Left lung (tissue), 10 donors: ENCODE data around the gene SMYD4. TPM values are rescaled to one million over a fixed set of nuclear protein-coding genes. Genes with fewer than 3 reads are reported as not detected.
A peak's percentile ranks its signal among the peaks of the same experiment; 100 is the strongest.
"Not testable (repeated sequence)": the region's sequence is repeated elsewhere in the genome, so short reads cannot be mapped to it uniquely, and the experiment has no call there.

Source experiments
- ATAC-seq: fragments of 200-7000 bp; cut with Tn5 transposase; one replicate; pipeline ENCODE4 v1.9.1; 2020; ENCODE audit warnings: moderate library complexity
- DNase-seq, 4 donors: peaks; one replicate each; pipeline ENCODE4 v3.0.0-alpha.2; 2013 to 2020
- H3K27ac ChIP-seq, 2 donors: fragments of 200-600 bp; sonication (generic) in 1 of 2; one replicate each; pipeline versions ENCODE4 v1.5.0 to v1.8.0; 2020 to 2021
- H3K27me3 ChIP-seq, 2 donors: fragments of 200-600 bp; sonication (generic) in 1 of 2; one replicate each; pipeline versions ENCODE4 v1.5.0 to v1.8.0; 2020 to 2021
- H3K36me3 ChIP-seq, 2 donors: fragments of 200-600 bp; sonication (generic) in 1 of 2; one replicate each; pipeline versions ENCODE4 v1.5.0 to v1.8.0; 2020 to 2021
- H3K4me1 ChIP-seq, 2 donors: fragments of 200-600 bp; one replicate each; pipeline ENCODE4 v1.8.0; 2021
- H3K4me3 ChIP-seq, 2 donors: fragments of 200-600 bp; sonication (generic) in 1 of 2; one replicate each; pipeline versions ENCODE4 v1.5.0 to v1.8.0; 2020 to 2021; ENCODE audit warnings: mild to moderate bottlenecking in 1 of 2
- H3K9me3 ChIP-seq, 2 donors: fragments of 200-600 bp; sonication (generic) in 1 of 2; one replicate each; pipeline versions ENCODE4 v1.5.0 to v1.8.0; 2020 to 2021
- intact Hi-C, 2 donors: fragments of 100-400 bp; cut with DNase I; formaldehyde crosslinking; loops; one replicate each; pipeline versions ENCODE4 v1.11.2 to v1.14.2; 2022
- polyA plus RNA-seq, 6 donors: library from polyadenylated mRNA; unstranded; fragments of 120-200 nt; gene quantifications; one replicate each; pipeline ENCODE4 v1.2.1, GENCODE V29; 2013; ENCODE audit not compliant: insufficient read length in 6 of 6
- total RNA-seq, 2 donors: library from RNA; stranded (reverse); fragmentation: NEBNext Ultra II Directional; extraction: Animal tissue kit (Norgen Biotek cat#: 25700); gene quantifications; one replicate each; pipeline ENCODE4 v1.2.1, GENCODE V29; 2021
- TF ChIP-seq, protein P1 (sequence below), 2 donors: fragments of 200-600 bp; sonication (generic) in 1 of 2; IDR thresholded peaks; one replicate each; pipeline versions ENCODE4 v1.5.0 to v1.8.0; 2021; ENCODE audit warnings: antibody characterized with exemption in 2 of 2
- donor health status: DM: no; HTN: yes; CAD: no.
- donor health status: DM: no; HTN: no; CAD: no.

The SMYD4 gene
- total and polyA plus RNA-seq, 8 donors: 13.3 to 24.7 (median 21.2) TPM

DNA sequence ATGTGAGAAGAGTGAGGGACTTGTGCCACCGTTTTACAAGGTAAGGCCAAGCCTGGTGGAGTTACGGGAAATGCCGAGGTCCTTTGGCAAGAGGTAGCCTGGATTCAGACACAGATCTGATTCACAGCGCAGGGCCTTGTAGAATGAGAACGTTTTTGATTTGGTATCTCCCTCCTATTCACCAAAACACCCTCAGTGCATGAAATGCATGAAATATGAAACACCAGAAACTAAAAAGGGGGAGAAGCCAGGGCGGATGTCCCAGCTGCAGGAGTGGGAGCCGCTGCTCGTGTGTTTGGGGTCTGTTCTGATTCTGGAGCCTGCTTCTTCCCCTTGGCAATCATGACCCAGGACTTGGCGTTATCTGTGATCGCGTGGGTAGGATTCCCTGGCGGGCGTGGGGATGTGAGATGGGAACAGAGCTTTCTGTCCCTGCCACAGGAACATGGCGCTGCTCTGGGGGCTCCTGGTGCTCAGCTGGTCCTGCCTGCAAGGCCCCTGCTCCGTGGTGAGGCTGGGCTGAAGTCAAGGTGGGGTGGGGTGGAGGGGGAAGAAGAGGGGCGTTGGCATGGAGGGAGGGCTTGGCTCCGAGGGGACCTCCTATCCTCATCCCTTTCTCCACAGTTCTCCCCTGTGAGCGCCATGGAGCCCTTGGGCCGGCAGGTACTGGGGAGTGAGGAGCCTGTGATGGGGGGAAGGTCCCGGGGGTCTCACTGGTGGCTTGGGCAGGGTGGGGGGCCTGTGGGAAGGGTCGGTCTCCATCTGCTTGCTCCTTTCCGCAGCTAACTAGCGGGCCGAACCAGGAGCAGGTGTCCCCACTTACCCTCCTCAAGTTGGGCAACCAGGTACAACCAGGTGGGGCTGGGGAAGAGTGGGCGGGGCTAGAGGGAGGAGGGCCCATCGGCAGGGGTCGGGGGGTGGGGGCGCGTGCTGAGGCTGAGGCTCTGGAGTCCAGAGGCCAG, 84.9 kb downstream of the SMYD4 start:
- ATAC-seq (no peak), DNase-seq (no peak)
- Histone ChIP-seq H3K27me3 (no peaks in the 10 kb centered on the region), H3K4me3 (no peak overlapping the region), H3K9me3 (no peaks in the 10 kb centered on the region), H3K4me1 (peaks cover 0 to 7% of the 10 kb centered on the region in 2 donors), H3K27ac (no peak overlapping the region), H3K36me3 (no peaks in the 10 kb centered on the region)
- intact Hi-C loops: no loop called here
- TF ChIP-seq, protein P1, sequence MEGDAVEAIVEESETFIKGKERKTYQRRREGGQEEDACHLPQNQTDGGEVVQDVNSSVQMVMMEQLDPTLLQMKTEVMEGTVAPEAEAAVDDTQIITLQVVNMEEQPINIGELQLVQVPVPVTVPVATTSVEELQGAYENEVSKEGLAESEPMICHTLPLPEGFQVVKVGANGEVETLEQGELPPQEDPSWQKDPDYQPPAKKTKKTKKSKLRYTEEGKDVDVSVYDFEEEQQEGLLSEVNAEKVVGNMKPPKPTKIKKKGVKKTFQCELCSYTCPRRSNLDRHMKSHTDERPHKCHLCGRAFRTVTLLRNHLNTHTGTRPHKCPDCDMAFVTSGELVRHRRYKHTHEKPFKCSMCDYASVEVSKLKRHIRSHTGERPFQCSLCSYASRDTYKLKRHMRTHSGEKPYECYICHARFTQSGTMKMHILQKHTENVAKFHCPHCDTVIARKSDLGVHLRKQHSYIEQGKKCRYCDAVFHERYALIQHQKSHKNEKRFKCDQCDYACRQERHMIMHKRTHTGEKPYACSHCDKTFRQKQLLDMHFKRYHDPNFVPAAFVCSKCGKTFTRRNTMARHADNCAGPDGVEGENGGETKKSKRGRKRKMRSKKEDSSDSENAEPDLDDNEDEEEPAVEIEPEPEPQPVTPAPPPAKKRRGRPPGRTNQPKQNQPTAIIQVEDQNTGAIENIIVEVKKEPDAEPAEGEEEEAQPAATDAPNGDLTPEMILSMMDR (IDR thresholded peaks at IDR 0.05): no peak

DNA sequence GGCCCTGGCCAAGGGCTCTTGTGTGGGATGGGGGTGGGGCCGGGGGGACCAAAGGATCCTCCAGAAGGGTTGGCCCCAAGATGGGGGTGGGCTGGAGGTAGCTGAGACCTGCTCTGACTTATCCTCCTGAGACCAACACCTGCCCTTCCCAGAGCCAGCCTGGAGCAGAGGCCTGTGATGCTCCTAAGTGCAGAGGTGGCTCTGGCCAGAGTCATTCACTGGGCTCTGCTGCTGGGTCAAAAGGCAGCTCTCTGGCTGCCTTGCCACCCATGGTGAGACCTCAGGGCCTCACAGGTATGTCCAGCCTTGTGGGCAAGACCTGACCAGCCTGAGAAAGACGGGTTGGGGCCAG, 86.6 kb downstream of the SMYD4 start:
- no peaks in the 10 kb centered on the region for H3K27me3 ChIP-seq
- DNase-seq (no peak), ATAC-seq (no peak)
- no peaks in the 10 kb centered on the region for H3K9me3 ChIP-seq
- H3K27ac ChIP-seq: no peak overlapping the region
- H3K4me1 ChIP-seq: peaks cover 0 to 7% of the 10 kb centered on the region in 2 donors
- H3K36me3 ChIP-seq: peaks cover 0 to 4% of the 10 kb centered on the region in 2 donors
- TF ChIP-seq, protein P1 (IDR thresholded peaks at IDR 0.05): no peak
- intact Hi-C loops: no loop called here
- no peak overlapping the region for H3K4me3 ChIP-seq

DNA sequence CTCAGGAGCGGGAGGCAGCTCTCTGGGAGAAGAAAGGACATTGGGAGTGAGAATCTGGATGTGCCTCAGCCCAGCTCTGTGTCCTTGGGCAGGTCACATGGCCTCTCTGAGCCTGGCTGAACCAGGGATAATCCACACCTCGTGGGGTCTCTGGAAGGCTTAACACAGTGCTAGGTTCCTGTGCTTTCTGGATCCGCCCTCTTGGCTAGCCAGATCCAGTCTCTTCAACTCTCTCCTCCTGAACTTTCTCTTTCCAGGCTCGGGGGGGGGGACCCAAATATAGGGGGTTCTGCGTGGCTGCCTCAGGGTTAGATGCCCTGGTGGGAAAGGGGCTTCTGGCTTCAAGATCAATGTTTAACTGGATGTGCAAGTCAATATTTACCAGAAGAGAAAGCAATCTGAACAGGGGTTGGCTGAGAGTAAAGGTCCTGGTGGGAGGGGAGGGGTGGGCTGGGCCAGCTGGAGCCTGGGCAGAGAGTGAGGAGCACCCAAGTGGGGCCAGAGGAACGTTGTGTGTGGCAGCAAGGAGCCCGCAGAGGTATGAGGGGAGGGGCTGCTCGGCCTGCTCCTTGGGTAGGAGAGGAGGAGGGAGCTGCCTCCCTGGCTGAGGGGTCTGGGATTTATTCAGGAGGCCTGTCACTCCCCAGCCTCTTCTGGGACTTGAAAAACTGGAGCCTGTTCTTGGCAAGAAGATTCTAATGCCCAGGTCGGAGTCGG, 87.2 kb downstream of the SMYD4 start, which contains the start of gene SERPINF2:
Gene SERPINF2 (plus strand): TSS at position 501 of the 717 bp plus-strand sequence. CDS start 2,125 bp downstream, outside the sequence.
- Histone ChIP-seq H3K36me3 (peaks cover 0 to 10% of the 10 kb centered on the region in 2 donors), H3K27ac (no peak within 1 kb of the TSS), H3K4me1 (peaks cover 0 to 10% of the 10 kb centered on the region in 2 donors), H3K27me3 (no peaks in the 10 kb centered on the region), H3K9me3 (no peaks in the 10 kb centered on the region), H3K4me3 (no peak within 1 kb of the TSS)
- intact Hi-C loops: no loop called here
- ATAC-seq (peak; percentile 15), DNase-seq (peak in 1 of 4 donors; percentile 56)
- TF ChIP-seq, protein P1 (IDR thresholded peaks at IDR 0.05): no peak

DNA sequence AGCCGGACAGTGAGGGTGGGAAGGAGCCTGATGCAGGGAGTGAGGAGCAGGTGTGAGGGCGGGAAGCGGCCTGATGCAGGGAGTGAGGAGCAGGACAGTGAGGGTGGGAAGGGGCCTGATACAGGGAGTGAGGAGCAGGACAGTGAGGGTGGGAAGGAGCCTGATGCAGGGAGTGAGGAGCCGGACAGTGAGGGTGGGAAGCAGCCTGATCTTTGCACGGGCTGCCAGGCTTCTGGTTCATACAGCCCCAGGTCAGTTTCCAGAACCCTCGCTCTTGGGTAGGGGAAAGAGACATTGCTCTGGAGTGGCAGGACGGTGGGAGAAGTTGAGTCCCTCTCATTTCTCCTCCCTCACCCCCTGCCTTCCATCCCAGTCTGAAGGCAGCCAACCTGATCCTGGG, 87.8 kb downstream of the SMYD4 start:
- H3K27me3 ChIP-seq, H3K27ac ChIP-seq, ATAC-seq, DNase-seq, H3K9me3 ChIP-seq, H3K4me3 ChIP-seq, intact Hi-C loops: not testable (repeated sequence)
- peaks cover 0 to 16% of the 10 kb centered on the region in 2 donors for H3K36me3 ChIP-seq
- H3K4me1 ChIP-seq: peaks cover under 1 to 11% of the 10 kb centered on the region in 2 donors

DNA sequence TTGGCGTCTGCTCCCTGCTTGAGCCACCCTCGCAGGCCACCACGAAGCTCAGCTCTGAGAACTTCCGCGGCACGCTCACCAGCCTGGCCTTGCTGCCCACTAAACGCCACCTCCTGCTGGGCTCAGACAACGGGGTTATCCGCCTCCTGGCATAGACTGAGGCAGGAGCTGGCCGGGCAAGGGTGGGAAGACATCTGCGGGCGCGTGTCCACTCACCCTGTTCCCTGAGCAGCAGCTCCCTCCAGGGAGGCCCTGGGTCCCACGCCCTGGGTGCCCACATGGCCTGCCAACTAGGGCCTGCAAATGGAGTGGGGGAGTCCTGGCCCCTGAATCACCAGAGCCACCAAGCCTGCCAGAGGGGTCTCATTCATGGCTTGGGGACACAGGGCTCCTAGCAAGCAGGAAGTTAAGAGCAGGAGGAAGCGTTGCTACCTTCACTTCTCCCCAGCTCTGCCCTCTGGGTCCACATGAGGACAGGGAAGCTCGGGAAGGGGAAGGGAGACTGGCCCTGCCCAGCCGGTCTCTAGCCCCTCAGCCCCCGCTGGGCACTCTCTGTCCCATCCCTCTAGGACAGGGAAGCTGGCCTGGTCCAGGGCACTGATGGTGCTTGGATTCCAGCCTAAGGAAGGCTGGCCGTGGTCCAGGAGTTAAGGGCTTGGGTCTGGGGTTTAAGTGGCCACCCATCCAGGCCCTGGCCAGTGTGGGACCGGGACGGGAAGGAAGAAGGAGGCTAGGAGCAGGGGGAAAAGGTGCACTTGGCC, 92.0 kb downstream of the SMYD4 start:
- TF ChIP-seq, protein P1 (IDR thresholded peaks at IDR 0.05): no peak
- Histone ChIP-seq H3K27me3 (no peaks in the 10 kb centered on the region), H3K4me3 (no peak overlapping the region), H3K27ac (no peak overlapping the region), H3K4me1 (peaks cover 11 to 27% of the 10 kb centered on the region in 2 donors), H3K9me3 (no peaks in the 10 kb centered on the region), H3K36me3 (peaks cover 0 to 56% of the 10 kb centered on the region in 2 donors)
- ATAC-seq: peak; percentile 35
- intact Hi-C loops: no loop called here
- DNase-seq: peak in 1 of 4 donors; percentile 67
